HuH-7.5 (cell line): ENCODE measurements around the gene C1orf232.

Experiments
- DNase-seq: peaks from one replicate; pipeline ENCODE4 v3.0.0; 2011; ENCODE audit warnings: low spot score

Gene C1orf232

GRCh38 chr1:26156285-26157038 is 12.3 kb downstream of the C1orf232 start:
- no peak for DNase-seq

- no peak for DNase-seq
These were observed 13.1 kb downstream of the C1orf232 start for GRCh38 chr1:26155370-26156284.

GRCh38 chr1:26154750-26155149 is 14.0 kb downstream of the C1orf232 start:
- no peak for DNase-seq

- no peak for DNase-seq
These were observed 14.7 kb downstream of the C1orf232 start for GRCh38 chr1:26153966-26154532.

DNA sequence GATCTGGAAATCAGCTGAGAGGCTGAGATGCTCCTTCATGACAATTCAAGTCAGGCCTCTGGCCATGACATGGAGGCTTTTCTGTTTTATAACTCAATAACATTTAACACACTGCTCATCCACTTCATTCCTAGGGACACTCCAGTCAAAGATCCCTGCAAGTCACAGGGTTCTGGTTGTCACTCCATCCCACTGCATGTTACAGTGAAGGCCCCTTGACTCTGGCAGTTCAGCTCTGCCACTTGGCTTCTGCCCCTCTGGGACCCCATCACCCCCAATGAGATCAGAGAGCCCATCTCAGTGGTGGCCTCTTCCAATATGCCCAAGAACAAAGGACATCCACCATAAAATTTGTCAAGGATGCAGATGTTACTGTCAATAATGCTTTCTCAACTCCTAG is 19.9 kb downstream of the C1orf232 start:
- no peak for DNase-seq

GRCh38 chr1:26145960-26146294 is 22.8 kb downstream of the C1orf232 start:
- no peak for DNase-seq

- DNase-seq: peak; percentile 45
These were observed 23.5 kb downstream of the C1orf232 start for GRCh38 chr1:26145041-26145959.

DNA sequence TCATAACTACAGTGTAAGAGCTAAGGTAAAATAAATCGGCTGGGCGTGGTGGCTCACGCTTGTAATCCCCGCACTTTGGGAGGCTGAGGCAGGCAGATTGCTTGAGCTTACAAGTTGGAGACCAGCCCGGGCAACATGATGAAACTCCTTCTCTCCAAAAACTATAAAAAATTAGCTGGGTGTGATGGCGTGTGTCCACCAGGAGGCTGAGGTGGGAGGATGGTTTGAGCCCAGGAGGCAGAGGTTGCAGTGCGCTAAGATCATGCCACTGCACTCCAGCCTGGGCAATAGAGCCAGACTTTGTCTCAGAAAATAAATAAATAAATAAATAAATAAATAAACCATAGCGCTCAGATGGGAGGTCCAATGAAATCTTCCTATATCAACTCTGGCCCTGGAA is 26.6 kb downstream of the C1orf232 start:
- no peak for DNase-seq

- DNase-seq: no peak
These were observed 29.7 kb downstream of the C1orf232 start for GRCh38 chr1:26138974-26139558.

- DNase-seq: no peak
These were observed 34.3 kb downstream of the C1orf232 start for GRCh38 chr1:26134466-26134865.

DNA sequence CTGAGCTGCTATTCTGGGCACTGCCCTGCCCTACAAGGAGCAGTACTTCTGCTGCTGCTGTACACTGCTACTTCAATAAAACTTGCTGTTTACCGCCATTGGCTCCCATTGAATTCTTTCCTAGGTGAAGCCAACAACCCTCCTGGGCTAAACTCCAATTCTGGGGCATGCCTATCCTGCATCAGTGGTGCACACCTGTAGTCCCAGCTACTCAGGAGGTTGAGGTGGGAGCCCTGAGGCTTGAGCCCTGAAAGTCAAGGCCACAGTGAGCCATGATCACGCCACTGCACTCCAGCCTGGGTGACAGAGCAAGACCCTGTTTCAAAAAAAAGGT is 36.0 kb downstream of the C1orf232 start:
- no peak for DNase-seq

GRCh38 chr1:26132128-26132833 is 36.5 kb downstream of the C1orf232 start:
- DNase-seq: no peak

- DNase-seq: no peak
These were observed 38.1 kb downstream of the C1orf232 start for GRCh38 chr1:26130695-26131094.

GRCh38 chr1:26129778-26130177 is 39.0 kb downstream of the C1orf232 start:
- no peak for DNase-seq

DNA sequence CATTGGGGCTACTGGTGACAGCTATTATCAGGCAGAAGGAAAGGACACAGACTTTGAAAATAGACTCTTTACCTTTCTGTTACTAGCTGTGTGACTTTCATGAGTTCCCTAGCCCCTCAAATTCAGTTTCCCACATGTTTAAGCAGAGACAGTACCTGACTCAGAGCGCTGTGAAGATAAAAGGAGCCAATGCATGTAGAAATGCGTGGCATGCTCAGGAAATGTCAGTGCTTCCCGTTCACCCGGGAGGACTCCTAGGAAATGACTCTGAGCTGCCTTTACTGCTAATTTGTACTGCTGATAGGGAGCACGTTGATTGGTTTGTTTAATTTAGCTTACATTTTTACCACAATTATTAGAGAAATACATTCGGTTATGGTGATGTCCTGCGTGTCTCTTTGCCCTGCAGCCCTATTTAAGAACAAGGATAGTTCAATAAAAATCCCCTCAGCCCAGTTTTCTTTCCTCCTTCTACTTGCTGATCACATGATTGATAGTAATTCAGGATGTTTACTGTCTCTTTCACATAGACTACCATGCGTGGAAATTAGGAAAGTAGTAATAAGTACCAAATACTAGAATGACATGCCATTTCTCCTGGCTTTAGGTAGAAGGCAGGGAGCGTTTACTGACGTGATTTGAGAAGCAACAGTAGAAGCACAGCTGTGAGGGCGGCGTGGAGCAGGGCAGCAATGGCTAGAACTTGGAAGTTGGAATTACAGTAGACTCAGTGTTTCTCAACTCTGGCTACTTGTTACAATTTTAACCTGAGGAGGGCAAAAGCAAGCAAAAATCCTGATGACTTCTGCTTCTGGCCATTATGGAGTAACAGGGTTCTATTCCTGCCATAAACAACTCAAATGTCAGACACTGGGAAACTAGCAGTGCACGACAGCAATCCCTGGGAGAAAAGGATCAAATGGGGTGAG is 41.3 kb downstream of the C1orf232 start:
- no peak for DNase-seq

DNA sequence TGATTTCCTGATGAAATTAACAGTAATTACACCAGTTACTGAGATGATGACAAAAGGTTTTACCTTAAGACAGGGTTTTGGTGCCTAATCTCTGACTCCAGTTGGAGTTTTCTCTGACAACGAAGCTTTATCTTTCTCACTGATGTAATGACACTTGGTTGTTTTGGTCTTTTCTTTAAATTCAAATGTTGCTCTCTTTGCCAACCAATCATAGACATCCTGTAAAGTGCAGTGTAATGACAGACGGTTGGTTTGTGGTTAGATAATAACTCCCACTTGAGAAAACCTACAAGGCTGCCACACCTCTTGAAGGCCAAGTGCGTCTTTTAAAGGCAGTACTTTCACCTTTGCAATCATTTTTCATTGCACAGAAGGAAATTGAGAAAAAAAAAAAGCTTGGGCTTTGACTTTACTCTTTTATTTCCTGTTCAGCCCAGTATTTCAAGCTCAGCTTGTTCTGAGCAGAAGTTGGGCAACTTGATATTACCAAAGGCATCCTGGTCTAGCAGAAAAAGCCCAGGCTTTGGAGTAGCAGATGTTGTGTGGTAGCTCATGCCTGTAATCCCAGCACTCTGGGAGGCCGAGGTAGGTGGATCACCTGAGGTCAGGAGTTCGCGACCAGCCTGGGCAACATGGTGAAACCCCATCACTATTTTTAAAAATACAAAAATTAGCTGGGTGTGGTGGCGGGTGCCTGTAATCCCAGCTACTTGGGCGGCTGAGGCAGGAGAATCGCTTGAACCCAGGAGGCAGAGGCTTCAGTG is 42.3 kb downstream of the C1orf232 start:
- DNase-seq: no peak

GRCh38 chr1:26125946-26126320 is 42.8 kb downstream of the C1orf232 start:
- no peak for DNase-seq

DNA sequence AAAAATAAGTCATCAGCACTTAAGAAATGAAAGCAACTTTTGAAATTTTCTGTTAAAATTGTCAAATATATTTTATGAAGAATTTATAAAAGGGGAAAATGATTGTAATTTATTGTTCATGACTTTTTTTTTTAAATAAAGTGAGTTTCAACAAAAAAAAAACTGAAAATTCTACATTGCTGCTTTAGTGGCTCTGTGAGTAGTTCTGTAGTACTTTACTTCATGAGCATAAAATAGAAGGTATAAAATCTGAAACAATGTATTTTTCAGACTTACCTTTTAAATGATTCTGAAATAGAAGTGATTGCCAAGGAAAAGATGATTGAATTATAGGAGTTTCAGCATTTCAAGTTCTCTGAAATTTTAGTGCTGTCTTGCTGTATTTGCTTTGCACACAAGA is 43.4 kb downstream of the C1orf232 start:
- DNase-seq: no peak
